Urinary bladder (tissue), 4 donors: ENCODE measurements around the gene IGFALS. TPM values are rescaled to one million over a fixed set of nuclear protein-coding genes. Genes with fewer than 3 reads are reported as not detected.

ENCODE experiments used
- DNase-seq: peaks from one replicate; pipeline ENCODE4 v3.0.0-alpha.2; 2015; ENCODE audit errors: extremely low spot score
- H3K27ac ChIP-seq: one replicate; pipeline ENCODE4 v1.5.1; 2013; ENCODE audit warnings: low read depth, mild to moderate bottlenecking, moderate library complexity
- H3K36me3 ChIP-seq: one replicate; pipeline ENCODE4 v1.6.1; 2013; ENCODE audit warnings: mild to moderate bottlenecking, moderate library complexity; ENCODE audit not compliant: insufficient read depth
- H3K4me1 ChIP-seq: one replicate; pipeline ENCODE4 v1.6.1; 2013; ENCODE audit warnings: mild to moderate bottlenecking, moderate library complexity; ENCODE audit not compliant: insufficient read depth
- H3K4me3 ChIP-seq: one replicate; pipeline ENCODE4 v1.5.1; 2013; ENCODE audit warnings: low read depth, low read length
- WGBS: extraction: QIAGEN DNeasy Blood & Tissue Kit; methylation state at CpG from one replicate; pipeline ENCODE4 v1.1.7; 2013; 5-methylcytosine and 5-hydroxymethylcytosine counted together
- polyA plus RNA-seq: library from polyadenylated mRNA; stranded (reverse); fragments of 200-250 nt; gene quantifications from one replicate; pipeline ENCODE4 v1.2.3, GENCODE V29; 2013
- total RNA-seq: library from RNA; depleted of rRNA; stranded (reverse); fragments of >200 nt; gene quantifications from one replicate; pipeline ENCODE4 v1.2.3, GENCODE V29; 2014
- donor health status: healthy with polysubstance abuse.
- donor health status: healthy.

The IGFALS gene
- total and polyA plus RNA-seq, 2 donors = 0.11 to 0.22 TPM

DNA sequence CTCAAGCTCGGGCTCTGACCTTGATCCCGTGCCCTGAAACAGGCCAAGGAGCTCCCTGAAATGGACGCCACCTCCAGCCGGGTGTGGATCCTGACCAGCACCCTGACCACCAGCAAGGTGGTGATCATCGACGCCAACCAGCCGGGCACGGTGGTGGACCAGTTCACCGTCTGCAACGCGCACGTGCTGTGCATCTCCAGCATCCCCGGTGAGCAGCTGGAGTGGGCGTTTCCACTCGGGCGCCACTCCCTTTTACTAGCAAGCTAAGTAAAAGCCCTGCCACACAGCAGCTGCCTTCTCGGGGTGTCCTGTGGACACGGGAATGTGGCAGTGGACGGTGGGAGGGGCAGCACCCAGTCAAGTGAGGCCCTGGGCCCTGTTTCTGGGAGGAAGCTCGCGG is 28.5 kb downstream of the IGFALS start:
- DNase-seq = no peak
- Histone ChIP-seq H3K27ac (no peak overlapping the region), H3K4me1 (no peaks in the 10 kb centered on the region), H3K4me3 (no peak overlapping the region), H3K36me3 (peaks cover 7% of the 10 kb centered on the region)
- WGBS = 91% methylated on average over 21 of the region's 21 CpGs

DNA sequence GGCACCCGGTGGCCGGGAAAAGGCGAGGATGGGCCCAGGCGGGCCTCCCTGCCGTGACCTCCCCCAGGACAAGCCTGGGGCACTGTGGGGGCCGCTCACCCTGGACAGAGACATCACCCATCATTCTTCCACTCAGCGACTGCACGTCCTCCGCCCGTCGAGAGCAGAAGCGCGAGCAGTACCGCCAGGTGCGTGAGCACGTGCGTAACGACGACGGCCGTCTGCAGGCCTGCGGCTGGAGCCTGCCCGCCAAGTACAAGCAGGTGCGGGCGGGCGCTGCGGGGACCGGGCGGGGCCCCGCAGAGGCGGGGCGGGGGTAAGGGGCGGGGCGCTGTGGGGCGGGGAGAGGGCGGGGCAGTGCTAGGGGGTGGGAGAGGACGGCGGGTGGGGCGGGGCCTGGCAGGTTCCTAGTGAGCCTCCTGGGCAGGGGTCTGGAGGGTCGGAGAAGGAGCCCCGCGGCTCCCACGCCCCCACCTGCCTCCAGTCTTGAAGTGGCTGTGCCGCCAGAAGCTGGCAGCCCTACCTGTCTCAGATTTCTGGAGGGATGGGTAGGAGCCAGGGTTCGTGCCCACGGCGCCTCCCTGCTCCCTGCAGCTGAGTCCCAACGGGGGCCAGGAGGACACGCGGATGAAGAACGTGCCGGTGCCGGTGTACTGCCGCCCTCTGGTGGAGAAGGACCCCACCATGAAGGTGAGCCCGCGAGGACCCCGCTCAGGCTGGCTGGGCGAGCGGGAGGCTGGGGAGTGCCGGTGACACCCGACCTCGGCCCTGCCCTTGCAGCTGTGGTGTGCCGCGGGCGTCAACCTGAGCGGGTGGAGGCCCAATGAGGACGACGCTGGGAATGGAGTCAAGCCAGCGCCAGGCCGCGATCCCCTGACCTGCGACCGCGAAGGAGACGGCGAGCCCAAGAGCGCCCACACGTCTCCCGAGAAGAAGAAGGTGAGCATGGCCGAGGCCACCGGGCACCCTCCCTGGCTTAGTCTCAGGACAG is 29.7 kb downstream of the IGFALS start:
- Histone ChIP-seq H3K4me1 (no peaks in the 10 kb centered on the region), H3K27ac (no peak overlapping the region), H3K36me3 (peaks cover 7% of the 10 kb centered on the region), H3K4me3 (no peak overlapping the region)
- no peak for DNase-seq
- WGBS = 66% methylated on average over 81 of the region's 81 CpGs

GRCh38 chr16:1762879-1763520 is 30.5 kb downstream of the IGFALS start:
- H3K36me3 ChIP-seq = peaks cover 7% of the 10 kb centered on the region

GRCh38 chr16:1762196-1762878 is 31.2 kb downstream of the IGFALS start:
- peaks cover 7% of the 10 kb centered on the region for H3K36me3 ChIP-seq
- no peak overlapping the region for H3K4me3 ChIP-seq
- 86% methylated on average over 30 of the region's 30 CpGs for WGBS
- DNase-seq = no peak
- H3K27ac ChIP-seq = no peak overlapping the region
- no peaks in the 10 kb centered on the region for H3K4me1 ChIP-seq

More at GRCh38 chr16:1762879-1763520, 30.5 kb downstream of the IGFALS start:
- no peak for DNase-seq
- Histone ChIP-seq H3K27ac (no peak overlapping the region), H3K4me1 (no peaks in the 10 kb centered on the region), H3K4me3 (no peak overlapping the region)
- WGBS = 86% methylated on average over 24 of the region's 24 CpGs

DNA sequence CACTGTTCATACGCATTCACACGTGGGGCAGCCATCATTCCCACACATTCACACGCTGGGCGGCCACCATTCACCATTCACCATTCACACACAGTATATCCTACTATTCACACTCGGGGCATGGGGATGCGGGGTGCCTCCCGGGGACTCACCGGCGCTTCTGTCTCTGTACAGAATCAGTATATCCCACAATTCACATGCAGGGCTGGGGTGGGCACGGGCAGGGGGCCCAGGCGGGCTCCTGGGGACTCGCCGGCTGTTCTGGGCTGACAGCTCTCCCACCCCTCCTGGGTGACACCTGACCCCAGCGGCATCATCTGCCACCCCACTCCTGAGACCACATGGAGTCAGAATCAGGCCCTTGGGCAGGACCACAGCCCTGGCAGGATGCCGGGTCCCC is 31.8 kb downstream of the IGFALS start:
- WGBS = 93% methylated on average over 15 of the region's 15 CpGs
- Histone ChIP-seq H3K27ac (no peak overlapping the region), H3K4me1 (no peaks in the 10 kb centered on the region), H3K4me3 (no peak overlapping the region), H3K36me3 (peaks cover 7% of the 10 kb centered on the region)
- no peak for DNase-seq

DNA sequence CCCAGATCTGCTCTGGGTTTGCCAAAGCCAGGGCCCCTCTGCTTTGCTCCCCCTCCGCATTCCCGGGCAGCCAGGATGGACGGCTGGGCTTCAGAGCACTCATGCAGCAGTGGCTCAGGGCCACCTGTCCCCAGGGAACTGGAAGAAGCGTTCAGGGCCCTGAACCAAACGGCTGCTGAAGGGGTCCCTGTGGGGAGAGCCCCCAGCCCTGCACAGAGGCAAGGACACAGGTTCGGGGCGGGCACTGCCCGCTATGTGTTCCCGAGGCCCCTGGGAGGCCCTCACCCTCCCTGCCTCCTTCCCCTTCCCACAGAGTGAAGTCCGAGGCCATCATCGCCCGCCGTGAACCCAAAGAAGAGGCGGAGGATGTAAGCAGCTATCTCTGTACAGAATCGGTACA is 32.6 kb downstream of the IGFALS start:
- Histone ChIP-seq H3K36me3 (peaks cover 7% of the 10 kb centered on the region), H3K4me3 (no peak overlapping the region), H3K27ac (no peak overlapping the region), H3K4me1 (no peaks in the 10 kb centered on the region)
- 85% methylated on average over 15 of the region's 15 CpGs for WGBS
- no peak for DNase-seq

DNA sequence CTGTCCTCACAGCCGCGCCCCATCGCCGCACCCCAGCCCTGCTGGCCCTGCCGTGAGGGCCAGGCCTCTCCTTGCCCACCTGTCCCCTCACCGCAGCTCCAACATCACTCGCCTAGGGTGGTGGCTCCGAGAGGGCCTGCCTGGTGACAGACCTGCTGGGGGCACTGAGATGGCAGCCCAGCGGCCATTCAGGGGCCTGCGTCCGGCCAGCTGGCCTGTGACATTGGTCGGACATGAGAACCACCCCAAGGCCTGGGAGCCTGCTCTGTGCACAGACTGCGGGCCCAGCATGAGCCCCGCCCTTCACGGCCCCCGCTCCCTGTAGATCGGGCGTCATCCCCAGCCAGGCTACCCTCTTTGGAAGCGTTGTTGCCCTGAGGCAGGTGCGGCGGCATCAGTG is 34.0 kb downstream of the IGFALS start:
- peaks cover 3% of the 10 kb centered on the region for H3K36me3 ChIP-seq
- H3K4me1 ChIP-seq = no peaks in the 10 kb centered on the region
- 95% methylated on average over 21 of the region's 21 CpGs for WGBS
- H3K4me3 ChIP-seq = no peak overlapping the region
- no peak overlapping the region for H3K27ac ChIP-seq
- no peak for DNase-seq

- peaks cover 3% of the 10 kb centered on the region for H3K36me3 ChIP-seq
- DNase-seq = no peak
- 89% methylated on average over 18 of the region's 18 CpGs for WGBS
- H3K4me1 ChIP-seq = no peaks in the 10 kb centered on the region
- no peak overlapping the region for H3K4me3 ChIP-seq
- no peak overlapping the region for H3K27ac ChIP-seq
Observed at GRCh38 chr16:1758923-1759322, 34.6 kb downstream of the IGFALS start.

- Histone ChIP-seq H3K4me3 (no peak overlapping the region), H3K4me1 (no peaks in the 10 kb centered on the region), H3K27ac (no peak overlapping the region), H3K36me3 (peaks cover 3% of the 10 kb centered on the region)
- WGBS = 94% methylated on average over 37 of the region's 37 CpGs
- DNase-seq = no peak
Observed at GRCh38 chr16:1757714-1758461, 35.6 kb downstream of the IGFALS start.

GRCh38 chr16:1754204-1754603 is 39.3 kb downstream of the IGFALS start:
- Histone ChIP-seq H3K4me3 (no peak overlapping the region), H3K4me1 (no peaks in the 10 kb centered on the region), H3K36me3 (no peaks in the 10 kb centered on the region), H3K27ac (no peak overlapping the region)
- DNase-seq = no peak
- 95% methylated on average over 12 of the region's 12 CpGs for WGBS

DNA sequence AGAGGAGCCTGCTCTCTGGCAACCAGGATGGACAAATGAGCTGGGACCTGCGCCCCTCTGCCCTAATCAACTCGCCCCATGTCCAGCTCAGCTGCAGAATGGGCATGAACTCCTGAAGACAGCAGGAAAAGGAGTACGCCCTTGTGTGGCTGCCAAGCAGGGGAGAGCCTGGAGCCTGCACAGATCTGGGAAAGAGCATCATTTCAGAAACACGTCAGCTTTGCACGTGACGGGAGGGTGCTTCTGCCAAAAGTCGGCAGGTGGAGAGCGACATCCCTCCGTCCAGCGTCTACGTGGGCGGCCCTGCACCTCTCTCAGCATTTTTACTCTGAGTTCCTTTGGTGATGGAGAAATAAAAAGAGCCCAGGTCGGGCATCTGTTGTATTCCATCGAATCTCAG is 40.7 kb downstream of the IGFALS start:
- DNase-seq = no peak
- no peak overlapping the region for H3K27ac ChIP-seq

GRCh38 chr16:1751946-1752345 is 41.6 kb downstream of the IGFALS start:
- H3K27ac ChIP-seq = no peak overlapping the region
- no peak overlapping the region for H3K4me3 ChIP-seq
- H3K36me3 ChIP-seq = peaks cover 4% of the 10 kb centered on the region
- no peaks in the 10 kb centered on the region for H3K4me1 ChIP-seq
- no peak for DNase-seq
- 97% methylated on average over 16 of the region's 16 CpGs for WGBS

More for the DNA sequence above, 40.7 kb downstream of the IGFALS start:
- no peak overlapping the region for H3K4me3 ChIP-seq
- H3K4me1 ChIP-seq = no peaks in the 10 kb centered on the region
- WGBS = 92% methylated on average over 14 of the region's 14 CpGs
- H3K36me3 ChIP-seq = peaks cover 2% of the 10 kb centered on the region
